ENCODE data around the gene NHEJ1.
A peak's percentile ranks its signal among the peaks of the same experiment; 100 is the strongest.

NHEJ1 gene

GRCh38 chr2:219165058-219165911, 4.7 kb upstream of the NHEJ1 start:
- no peak for DNase-seq

- no peak for DNase-seq
Observed at GRCh38 chr2:219163156-219163555, 2.5 kb upstream of the NHEJ1 start.

- no peak for DNase-seq
Observed at GRCh38 chr2:219161097-219161496, 482 bp upstream of the NHEJ1 start.

GRCh38 chr2:219159771-219160185, 837 bp downstream of the NHEJ1 start:
- DNase-seq, result peak; percentile 28

GRCh38 chr2:219158586-219158985, 2.0 kb downstream of the NHEJ1 start:
- no peak for DNase-seq

- no peak for DNase-seq
Observed at GRCh38 chr2:219158025-219158424, 2.6 kb downstream of the NHEJ1 start.

- no peak for DNase-seq
Observed at GRCh38 chr2:219157396-219157795, 3.2 kb downstream of the NHEJ1 start.

GRCh38 chr2:219155054-219155644, 5.5 kb downstream of the NHEJ1 start:
- peak; percentile 81 for DNase-seq

GRCh38 chr2:219149667-219150066, 10.9 kb downstream of the NHEJ1 start:
- DNase-seq, result peak; percentile 58

GRCh38 chr2:219142329-219142728, 18.3 kb downstream of the NHEJ1 start:
- peak; percentile 8 for DNase-seq

- no peak for DNase-seq
Observed at GRCh38 chr2:219140722-219141121, 19.9 kb downstream of the NHEJ1 start.

- no peak for DNase-seq
Observed at GRCh38 chr2:219133976-219134375, 26.6 kb downstream of the NHEJ1 start.

GRCh38 chr2:219131744-219132143, 28.9 kb downstream of the NHEJ1 start:
- no peak for DNase-seq

GRCh38 chr2:219131327-219131726, 29.3 kb downstream of the NHEJ1 start:
- DNase-seq, result no peak

GRCh38 chr2:219129589-219129988, 31.0 kb downstream of the NHEJ1 start:
- DNase-seq, result no peak

- no peak for DNase-seq
Observed at GRCh38 chr2:219128396-219128795, 32.2 kb downstream of the NHEJ1 start.

- no peak for DNase-seq
Observed at GRCh38 chr2:219127037-219127635, 33.5 kb downstream of the NHEJ1 start.

GRCh38 chr2:219126555-219126954, 34.1 kb downstream of the NHEJ1 start:
- peak; percentile 89 for DNase-seq

GRCh38 chr2:219125886-219126270, 34.7 kb downstream of the NHEJ1 start:
- DNase-seq, result no peak

- DNase-seq, result no peak
Observed at GRCh38 chr2:219125225-219125885, 35.3 kb downstream of the NHEJ1 start.

GRCh38 chr2:219124381-219125110, 36.1 kb downstream of the NHEJ1 start:
- DNase-seq, result no peak

- DNase-seq, result no peak
Observed at GRCh38 chr2:219123356-219124135, 37.1 kb downstream of the NHEJ1 start.

Data from NCI-H69 (cell line).